ENCODE data around the gene DIP2B.
"Not testable (repeated sequence)": the region's sequence is repeated elsewhere in the genome, so short reads cannot be mapped to it uniquely, and the experiment has no call there.

Gene DIP2B

DNA sequence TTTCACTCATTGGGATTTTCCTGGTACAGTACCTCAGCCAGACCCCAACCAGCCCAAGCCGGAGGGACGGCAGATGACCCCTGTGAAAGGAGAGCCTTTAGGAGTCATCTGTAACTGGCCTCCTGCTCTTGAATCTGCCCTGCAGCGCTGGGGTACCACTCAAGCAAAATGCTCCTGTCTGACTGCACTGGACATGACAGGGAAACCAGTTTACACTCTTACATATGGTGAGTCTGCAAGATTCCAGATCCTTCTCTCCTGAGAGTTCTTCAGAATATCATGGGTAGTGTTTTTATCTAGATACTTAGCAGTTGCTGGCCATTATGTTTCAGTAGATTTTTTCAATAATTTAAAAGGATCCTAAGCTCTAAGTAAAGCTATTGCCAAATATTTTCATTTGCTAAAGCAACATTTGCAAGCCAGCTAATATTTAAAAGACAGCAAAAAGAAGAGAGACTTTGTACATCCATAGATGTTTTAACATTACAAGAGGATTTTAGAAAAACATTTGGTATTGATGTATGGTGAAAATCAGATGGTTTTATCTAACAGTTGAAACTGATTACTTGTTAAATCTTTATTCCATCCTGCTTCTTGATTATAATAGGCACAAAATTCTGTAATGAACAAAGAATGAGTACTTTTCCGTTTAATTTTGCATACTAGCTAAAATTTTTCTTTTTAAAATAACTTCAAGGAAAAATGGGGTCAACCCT is 174.0 kb downstream of the DIP2B start:
- DNase-seq (ENCODE audit: low read depth), result no peak

DNA sequence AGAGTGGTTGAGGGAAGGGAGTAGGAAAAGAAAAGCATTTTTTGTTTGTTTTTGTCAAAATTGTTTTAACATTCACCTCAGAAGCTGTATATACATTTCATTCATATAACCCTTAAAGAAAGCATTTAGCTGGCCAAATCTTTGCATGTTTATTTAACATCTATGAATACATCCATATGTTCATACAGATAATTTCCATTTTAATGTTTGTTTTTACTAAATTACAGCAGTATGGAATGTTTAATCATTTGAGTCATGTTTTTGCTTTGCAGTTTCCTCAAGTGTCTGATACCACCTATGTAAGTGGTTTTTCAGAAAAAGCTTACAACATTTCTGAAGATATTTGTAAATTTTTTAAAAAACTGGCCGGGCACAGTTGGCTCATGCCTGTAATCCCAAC is 174.8 kb downstream of the DIP2B start:
- no peak for DNase-seq (ENCODE audit: low read depth)

DNA sequence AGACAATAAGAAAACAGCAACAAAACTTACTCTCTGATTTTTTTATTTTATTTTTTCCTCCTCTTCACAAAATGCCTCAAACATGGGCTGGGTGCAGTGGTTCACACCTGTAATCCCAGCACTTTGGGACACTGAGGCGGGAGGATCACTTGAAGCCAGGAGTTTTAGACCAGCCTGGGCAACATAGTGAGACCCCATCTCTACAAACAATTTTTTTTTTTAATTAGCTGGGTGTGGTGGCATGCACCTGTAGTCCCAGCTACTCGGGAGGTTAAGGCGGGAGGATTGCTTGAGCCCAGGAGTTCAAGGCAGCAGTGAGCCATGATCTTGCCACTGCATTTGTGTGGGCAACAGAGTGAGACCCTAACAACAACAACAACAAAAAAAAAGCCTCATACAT is 176.3 kb downstream of the DIP2B start:
- not testable (repeated sequence) for DNase-seq (ENCODE audit: low read depth)

DNA sequence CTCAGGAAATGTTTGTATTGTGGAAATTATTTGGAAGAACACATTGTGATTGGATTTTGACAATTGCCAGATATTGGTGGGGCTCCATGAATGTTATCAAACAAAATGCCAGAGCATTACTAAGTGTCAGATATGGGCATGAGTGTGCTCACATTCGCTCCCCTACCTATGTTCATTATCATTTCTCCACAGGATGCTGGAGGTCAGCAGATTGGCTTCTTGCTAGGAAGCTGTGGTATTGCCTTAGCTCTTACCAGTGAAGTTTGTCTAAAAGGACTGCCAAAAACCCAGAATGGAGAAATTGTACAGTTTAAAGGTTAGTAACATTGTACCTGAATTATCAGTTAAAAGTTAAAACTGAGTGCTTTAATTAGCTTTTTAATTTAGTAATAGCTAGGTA is 180.9 kb downstream of the DIP2B start:
- DNase-seq (ENCODE audit: low read depth), result no peak

DNA sequence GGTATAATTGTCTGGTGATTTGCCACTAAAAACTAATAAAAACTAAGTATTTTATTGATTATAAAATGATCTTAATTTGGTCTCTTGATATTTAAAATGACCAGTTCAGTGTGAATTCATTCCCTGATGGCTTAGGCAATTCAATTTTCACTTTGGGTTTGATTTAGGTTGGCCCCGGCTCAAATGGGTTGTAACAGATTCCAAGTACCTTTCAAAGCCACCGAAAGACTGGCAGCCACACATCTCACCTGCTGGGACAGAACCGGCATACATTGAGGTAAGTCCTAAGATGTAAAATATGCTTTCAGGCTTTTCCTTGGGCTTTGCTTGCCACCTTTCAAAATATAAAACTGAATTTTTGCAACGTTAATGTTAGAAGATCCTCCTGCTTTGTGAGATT is 181.6 kb downstream of the DIP2B start:
- no peak for DNase-seq (ENCODE audit: low read depth)

DNA sequence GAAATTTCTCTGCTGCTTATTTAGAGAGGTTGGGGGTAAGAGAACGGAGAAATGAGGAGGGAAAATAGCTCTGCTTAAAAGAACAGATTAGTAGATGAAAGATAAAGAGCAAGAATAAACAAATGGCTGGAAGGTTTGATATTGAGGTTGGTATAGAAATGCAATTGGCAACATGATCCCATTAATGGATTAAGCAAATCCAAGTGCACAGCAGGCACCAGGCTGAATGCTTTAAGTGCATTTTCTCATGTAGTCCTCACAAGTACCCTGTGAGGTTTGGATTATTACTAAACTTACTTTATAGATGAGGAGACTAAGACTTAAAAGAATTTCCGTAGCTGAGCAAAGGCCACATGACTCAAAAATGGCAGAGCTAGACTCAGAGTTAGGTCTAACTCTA is 182.2 kb downstream of the DIP2B start:
- DNase-seq (ENCODE audit: low read depth), result no peak

DNA sequence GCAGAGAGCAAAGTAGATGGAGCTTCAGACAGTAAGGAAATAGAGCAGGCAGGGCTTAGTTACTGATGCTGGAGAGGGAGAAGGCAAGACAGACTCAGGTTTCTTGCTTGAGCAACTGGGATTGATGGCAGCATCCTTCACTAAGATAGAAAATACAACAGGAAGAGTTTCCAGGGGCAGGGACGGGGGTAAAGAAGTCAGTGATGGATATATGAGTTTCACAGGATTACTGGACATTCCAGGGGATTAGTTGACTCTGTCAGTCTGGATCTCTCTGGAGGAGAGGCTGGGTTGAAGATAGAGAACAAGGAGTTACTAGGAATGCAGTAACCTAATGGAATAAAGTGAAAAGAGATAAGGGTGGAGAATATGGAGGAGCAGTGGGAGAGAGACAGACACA is 184.7 kb downstream of the DIP2B start:
- DNase-seq (ENCODE audit: low read depth), result no peak

DNA sequence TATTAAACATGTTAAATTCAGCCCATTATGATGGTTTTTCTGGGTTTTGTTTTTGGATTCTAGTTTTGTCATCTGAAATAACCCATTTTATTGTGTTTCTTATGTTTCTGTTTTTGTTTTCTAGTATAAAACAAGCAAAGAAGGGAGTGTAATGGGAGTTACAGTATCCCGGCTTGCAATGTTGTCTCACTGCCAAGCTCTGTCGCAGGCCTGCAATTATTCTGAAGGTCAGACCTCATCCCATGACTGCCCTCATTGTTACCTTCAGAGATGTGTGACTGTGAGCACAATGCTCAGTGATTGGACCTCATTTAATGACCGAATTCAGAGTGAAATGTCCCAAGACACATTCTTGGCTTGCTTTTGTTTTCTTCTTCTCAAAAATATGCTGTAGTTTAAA is 186.1 kb downstream of the DIP2B start:
- no peak for DNase-seq (ENCODE audit: low read depth)

DNA sequence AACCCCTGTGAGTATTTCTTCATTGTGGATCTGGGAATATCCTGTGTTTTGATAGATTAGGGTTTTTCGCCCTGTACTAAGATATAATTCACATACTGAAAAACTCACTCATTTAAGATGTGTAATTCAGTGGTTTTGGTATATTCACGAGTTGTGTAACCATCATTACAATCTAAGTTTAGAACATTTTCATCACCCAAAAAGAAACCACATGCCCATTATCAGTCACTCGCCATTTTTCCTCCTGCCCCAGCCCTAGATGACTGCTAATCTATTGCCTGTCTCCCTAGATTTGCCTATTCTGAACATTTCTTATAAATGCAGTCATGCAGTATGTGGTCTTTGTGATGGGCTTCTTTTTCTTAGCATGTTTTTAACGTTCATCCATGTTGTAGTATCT is 191.2 kb downstream of the DIP2B start:
- no peak for DNase-seq (ENCODE audit: low read depth)

DNA sequence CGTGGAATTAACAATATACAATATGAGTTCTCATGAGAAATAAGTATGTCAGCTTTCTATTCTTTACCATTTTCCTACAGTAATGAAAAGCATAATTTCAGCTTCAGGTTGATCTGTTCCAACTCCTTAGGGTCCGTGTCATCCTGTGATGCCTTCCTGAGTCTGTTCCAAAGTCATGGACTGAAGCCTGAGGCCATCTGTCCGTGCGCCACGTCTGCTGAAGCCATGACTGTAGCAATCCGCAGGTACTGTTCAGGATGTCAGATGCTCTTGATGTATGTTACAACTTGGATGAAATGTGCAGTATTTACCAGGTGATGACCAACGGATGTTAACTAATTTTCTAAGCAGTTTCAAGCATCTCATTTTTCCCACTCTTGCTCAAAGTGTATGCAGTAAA is 192.1 kb downstream of the DIP2B start:
- no peak for DNase-seq (ENCODE audit: low read depth)

DNA sequence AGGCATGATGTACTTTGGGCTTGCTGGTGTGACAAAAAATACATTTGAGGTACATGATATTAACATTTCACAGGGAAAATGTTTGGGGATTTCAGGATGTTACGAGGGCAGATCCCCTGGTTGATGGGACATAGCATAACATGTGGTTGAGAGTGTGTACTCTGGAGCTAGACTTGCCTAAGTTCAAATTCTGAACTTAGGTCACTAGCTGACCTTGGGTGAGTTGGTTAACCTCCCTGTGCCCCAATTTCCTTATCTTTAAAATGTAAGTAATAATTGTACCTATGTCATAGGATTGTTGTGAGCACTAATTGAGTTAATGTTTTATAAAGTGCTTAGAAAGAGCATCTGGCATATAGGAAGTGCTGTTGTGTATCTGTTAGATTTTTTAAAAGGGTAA is 194.4 kb downstream of the DIP2B start:
- DNase-seq (ENCODE audit: low read depth), result no peak

DNA sequence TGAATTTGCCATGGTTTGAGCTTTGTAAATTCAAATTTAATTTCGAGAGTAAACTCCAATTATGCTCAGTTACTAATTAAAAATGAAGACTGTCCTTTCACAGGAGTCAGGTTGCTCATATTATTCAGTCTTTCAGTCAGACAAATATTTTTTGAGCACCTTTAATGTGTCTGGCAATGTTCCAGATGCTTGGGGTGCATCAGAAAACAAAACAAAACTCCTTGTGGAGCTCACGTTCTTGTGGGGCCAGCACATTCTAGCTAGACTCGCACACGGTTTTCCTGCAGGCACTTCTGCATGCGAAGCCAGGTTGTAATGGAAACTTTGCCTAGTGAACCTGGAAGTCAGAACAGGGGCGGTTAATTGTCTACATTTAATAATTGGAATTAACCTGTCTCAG is 195.2 kb downstream of the DIP2B start:
- no peak for DNase-seq (ENCODE audit: low read depth)

DNA sequence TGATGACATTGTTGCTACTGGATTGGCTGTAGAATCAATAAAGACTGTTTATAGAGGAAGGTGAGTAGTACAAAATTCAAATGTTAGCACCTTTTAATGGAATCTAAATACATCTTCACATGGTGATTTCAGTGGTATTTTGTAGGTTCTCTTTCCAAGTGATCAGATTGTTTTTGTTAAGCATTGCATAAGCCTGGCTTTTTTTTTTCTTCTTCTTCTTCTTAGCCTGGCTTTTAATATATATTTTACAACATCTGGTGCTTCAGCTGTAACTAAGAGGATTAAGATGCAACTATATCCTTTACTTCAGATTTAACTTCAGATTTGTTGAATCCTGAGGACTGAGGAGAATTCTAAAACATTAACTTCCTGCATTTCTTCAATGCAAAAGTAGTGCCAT is 201.8 kb downstream of the DIP2B start:
- DNase-seq (ENCODE audit: low read depth), result no peak

DNA sequence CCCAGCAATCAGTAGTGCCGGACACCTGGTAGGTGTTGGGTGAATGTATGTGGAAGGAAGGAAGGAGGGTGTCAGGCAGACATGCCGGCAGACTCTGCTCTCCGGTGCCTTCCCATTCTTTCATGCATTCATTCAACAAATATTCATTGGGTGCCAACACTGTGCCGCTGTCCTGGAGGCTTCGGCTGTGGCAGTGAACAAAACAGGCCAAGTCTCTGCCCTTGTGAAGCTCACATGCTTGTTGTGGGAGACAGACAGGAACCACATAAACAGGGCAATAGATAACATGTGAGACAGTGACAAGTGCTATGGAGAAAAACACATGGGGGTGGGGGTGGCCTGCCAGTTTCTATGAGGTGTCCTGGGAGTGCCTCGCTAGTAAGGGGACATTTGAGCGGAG is 202.6 kb downstream of the DIP2B start:
- no peak for DNase-seq (ENCODE audit: low read depth)

DNA sequence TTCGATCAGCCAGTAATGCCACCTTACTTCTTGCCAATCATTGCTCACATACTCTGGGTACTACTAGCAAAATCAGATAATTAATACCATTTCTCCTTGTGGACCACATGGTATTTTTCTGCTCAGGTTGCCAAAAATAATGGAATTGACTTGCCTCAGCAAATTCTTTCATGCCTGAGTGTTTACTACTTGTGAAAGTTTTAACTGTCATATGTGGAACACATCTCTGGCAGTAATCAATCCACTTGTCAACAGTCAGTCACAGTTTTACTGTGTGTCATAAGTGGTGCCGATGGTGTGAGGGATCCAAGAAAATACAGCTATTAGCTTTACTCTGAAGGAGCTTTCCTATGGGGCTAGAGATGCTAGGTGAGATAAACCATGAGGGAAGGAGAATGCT is 203.8 kb downstream of the DIP2B start:
- no peak for DNase-seq (ENCODE audit: low read depth)

DNA sequence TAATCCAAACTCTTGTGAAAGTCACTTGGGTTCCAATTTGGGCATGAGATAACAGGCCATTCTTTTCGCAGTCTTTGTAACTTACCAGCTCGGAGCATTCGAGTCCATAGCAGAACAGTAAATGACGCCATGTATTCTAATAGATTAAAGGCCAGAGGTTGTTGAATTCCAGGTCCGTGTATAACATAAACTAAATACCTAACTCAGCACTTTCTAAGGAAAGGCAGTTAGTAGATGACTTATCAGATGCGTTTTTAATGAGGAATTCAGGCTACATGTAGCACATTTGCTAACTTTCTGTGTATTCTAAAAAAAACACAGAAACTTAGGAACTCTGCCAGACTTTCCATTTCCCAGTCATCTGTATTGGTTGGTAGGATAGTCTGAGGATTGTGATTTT is 206.3 kb downstream of the DIP2B start:
- no peak for DNase-seq (ENCODE audit: low read depth)

DNA sequence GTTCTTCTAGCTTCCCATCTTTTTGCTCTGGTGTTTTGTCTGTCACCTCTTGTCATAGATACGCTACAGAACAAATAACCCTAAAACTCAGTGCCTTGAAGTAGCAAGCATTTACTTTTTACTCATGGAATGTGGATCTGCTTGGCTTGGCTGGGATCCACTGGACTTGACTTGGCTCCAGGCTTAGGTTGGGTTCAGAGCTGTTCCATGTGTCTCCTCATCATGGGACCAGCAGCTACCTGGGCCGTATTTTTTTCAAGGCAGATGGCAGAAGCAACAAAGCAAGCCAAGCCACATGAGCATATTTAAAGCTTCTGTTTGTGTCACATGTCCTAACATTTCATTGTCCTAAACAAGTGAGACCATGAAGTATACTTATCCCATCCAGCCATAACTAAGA is 210.4 kb downstream of the DIP2B start:
- no peak for DNase-seq (ENCODE audit: low read depth)

DNA sequence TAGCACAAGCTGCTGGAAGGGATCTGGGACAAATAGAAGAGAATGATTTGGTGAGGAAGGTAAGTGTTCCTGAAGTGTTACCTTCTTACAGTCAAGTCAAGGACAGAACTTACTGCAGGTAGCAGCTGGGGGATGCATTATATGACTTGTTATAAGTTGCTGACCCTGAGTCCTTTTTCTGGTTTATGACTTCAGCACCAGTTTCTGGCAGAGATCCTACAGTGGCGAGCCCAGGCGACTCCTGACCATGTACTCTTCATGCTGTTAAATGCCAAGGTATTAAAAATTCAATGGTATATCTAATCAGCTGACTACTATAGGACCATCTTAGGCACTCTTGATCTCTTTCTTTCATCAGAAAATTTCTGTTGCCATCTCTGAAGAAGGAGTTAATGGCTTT is 214.0 kb downstream of the DIP2B start:
- DNase-seq (ENCODE audit: low read depth), result no peak

DNA sequence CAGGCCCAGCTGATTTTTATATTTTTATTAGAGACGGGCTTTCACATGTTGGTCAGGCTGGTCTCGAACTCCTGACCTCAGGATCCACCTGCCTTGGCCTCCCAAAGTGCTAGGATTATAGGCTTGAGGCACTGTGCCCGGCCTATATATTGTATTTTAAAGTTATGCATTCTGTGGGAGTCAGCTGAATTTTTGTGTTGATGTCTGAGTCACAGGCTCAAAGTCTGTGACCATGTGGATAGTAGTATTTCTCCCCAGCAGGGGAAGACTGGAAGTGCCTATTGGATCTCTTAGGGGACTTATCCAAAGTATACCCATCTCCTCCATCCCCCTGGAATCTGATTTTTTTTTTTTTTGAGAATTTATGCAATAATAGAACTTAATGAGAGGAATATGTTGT is 215.3 kb downstream of the DIP2B start:
- DNase-seq (ENCODE audit: low read depth), result peak; percentile 36

DNA sequence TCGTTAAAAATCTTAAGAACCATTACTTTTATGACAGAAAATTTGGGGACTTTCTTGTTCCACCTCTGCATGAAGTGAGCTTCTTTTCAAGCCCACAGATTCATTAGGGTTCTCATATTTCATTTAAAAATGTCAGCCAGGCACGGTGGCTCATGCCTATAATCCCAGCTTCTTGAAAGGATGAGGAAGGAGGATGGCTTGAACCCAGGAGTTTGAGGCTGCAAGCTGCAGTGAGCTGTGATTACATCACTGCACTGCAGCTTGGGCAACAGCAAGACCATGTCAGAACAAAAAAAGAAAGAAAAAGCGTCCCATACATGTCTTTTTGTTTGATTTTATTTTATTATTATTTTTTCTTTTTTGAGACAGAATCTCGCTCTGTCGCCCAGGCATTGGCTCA is 215.7 kb downstream of the DIP2B start:
- no peak for DNase-seq (ENCODE audit: low read depth)

DNA sequence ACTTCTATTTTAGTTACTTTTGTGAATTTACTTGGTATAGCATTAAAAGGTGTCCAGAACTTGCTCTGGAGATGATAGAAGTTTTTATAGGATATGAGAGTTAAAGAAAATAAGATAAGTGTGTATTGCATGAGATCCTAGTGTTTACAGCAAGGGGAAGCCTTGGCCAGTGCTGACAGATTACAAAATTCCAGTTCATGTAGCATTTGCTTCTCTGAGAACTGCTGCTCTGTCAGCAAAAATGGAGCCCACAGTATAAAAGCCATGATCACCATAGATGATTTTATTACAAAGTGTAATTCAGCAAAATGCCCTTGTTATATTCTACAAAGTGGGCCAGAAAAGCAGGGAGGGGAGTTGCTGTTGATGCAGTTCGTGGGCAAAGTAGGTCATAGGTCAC is 219.1 kb downstream of the DIP2B start:
- DNase-seq (ENCODE audit: low read depth), result no peak

DNA sequence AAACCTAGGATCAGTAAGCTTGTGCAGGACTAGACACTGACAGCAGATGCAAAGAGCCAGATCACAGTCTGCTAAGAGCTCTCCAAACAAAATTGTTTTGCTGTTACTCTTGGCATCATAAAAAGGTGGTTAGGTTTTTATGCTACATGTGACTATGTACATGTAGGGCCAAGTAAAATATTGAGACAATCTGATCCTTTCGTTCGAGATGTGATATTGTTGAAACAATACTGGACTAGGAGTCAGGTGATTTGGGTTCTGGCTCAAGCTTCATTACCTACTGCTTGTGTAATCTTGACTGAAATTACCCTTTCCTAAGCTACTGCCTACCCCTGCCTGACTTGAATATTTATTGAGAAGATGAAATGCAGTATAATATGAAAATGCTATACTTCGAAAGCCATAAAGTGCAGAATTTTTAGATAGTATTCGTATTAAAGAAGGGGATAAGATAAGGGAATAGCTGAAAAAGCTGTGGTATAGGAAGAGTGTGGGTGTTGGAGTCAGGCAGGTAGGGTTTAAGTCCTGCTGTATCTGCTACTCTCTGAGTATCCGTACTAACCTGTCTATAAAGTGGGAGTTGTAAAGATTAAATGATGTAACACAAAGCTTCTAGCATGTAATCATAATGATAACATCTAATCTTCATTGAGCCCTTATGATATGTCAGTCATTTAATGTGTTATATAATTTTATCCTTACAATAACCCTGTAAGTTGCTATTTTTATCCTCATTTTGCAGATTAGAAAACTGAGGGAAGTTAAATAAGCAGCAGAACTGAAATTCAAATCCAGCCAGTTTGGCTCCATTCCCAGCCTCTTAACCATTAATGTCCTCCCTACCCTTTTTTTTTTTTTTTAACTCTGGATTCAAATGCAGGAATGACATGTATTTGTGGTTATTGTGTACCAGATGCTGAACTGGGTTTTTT is 220.5 kb downstream of the DIP2B start:
- no peak for DNase-seq (ENCODE audit: low read depth)

DNA sequence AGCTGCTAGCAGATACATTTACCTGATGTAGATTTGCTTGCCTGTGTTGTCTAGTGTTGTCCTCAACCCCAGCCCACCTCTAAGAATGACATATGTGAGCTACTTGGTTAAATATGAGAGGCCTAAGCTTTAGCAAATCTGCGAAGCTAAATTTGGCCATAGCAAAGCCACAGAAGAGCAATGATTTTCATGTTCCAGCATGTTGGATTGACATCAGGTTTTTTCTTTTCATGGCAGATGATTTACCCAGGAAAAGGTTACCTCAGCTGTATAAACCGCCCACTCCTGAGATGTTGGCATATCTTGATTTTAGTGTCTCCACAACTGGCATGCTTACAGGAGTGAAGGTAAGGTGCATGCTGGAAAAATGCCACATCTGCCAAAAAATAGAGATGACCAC is 222.7 kb downstream of the DIP2B start:
- DNase-seq (ENCODE audit: low read depth), result no peak

DNA sequence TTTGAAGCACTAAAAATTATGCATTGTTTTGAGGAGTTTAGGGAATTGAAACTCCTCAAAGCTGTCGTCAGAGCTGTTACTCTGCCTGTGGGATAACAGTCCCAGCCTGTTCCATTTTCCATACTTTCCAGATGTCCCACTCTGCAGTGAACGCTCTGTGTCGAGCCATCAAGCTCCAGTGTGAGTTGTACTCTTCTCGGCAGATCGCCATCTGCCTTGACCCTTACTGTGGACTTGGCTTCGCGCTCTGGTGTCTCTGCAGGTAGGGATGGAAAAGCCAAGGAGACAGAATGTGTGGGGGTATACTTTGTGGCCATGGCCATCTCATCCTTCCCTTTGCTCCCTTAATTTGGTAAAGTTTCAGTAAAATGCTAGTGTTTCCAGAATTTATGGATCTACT is 223.6 kb downstream of the DIP2B start:
- DNase-seq (ENCODE audit: low read depth), result no peak

Measured in ELR (cell line).